CD4-positive, alpha-beta T cell treated with Interferon alpha-2 for 1 hour (primary cell): ENCODE measurements around the gene CRTC1.

Experiments
- DNase-seq, 2 donors: peaks; one replicate each; pipeline ENCODE4 v3.0.0-alpha.2; 2020 to 2022

CRTC1 gene

DNA sequence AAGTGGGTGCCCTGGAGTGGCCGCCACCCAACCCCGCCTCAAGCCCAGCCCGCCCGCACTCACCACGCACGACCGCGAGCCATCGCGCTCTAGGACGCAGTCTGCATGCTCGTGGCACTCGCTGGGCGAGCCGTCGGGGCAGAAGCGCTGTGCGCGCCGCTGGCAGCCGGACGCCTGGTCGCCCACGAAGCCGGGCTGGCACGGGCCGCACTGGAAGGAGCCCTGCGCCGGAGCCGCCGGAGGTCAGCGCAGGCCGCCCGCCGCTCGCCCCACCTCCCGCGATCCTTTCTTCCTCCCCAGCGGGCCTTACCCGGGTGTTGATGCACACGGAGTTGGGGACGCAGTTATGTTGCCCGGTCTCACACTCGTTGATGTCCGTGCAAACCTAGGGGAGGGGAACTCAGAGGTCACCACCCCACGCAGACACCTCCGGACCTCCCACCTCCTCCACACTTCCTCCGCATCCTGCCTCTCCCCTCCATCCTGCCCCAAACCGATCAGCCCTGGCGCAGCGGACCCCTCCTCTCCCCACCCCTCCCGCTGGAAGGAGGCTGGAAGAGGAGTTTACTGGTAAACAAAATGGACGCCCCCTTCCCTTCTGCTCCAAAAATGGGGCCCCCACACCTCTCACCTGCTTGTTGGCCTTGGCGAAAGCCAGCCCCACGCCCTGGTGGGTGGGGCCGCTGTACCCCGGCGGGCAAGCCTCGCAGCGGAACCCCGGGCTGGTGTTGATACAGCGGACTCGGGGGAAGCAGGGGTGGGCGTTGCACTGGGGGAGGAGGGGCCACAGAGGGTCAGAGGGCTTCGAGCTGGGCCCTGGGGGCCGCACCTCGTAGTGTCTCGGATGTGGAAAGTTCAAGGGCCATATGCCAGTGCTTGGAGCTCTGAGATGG is 105.3 kb downstream of the CRTC1 start:
- DNase-seq: no peak

DNA sequence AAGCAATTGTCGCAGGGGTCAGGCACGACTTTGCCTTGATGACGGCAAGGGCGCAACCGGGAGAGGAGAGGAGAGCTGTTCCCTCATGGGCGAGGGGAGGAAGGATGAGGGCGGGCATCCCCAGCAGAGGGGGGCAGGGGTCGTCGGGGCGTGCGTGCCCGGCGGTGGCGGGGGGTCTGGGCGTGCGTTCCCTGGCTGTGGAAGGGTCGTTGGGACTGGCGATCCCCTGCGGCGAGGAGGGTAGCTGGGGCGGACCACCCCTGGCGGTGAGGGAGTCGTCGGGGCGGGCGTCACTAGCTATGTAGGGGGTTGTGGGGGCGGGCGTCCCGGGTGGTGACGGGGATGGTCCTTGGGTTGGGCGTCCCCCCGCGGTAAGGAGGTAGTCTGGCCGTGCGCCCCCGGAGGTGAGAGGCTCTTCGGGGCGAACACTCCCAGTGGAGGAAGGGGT is 106.0 kb downstream of the CRTC1 start:
- DNase-seq: no peak

DNA sequence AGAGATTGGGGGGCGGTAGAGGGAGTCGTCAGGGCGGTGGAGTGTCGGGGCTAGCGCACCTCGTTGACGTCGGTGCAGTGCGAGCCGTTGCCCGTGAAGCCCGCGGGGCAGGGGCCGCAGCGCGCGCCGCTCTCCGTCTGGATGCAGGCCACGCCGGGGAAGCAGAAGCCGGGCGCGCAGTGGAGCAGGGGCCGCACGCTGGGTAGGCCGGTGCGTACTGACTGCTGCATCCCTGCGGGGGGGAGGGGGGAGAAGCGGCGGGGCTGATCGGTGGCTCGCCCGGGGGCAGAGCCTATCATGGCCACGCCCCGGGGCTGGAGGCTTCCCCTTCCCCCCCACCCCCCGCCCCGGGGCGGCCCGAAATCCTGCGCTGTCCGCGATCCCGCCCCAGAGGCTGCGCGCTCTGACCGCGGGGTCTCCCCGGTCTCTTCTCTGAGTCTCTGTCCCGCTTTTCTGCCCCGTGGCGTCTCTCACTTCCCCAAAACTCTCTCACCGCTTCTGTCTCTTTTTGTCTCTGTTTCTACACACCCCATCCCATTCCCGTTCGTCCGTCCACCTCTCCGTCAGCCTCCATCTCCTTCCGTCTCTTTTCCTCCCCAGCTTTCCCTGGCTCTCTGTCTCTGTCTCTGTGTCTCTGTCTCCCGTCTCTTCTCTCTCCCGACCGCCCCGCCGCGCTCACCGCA is 106.5 kb downstream of the CRTC1 start:
- peak; percentile 40 to 44 for DNase-seq

DNA sequence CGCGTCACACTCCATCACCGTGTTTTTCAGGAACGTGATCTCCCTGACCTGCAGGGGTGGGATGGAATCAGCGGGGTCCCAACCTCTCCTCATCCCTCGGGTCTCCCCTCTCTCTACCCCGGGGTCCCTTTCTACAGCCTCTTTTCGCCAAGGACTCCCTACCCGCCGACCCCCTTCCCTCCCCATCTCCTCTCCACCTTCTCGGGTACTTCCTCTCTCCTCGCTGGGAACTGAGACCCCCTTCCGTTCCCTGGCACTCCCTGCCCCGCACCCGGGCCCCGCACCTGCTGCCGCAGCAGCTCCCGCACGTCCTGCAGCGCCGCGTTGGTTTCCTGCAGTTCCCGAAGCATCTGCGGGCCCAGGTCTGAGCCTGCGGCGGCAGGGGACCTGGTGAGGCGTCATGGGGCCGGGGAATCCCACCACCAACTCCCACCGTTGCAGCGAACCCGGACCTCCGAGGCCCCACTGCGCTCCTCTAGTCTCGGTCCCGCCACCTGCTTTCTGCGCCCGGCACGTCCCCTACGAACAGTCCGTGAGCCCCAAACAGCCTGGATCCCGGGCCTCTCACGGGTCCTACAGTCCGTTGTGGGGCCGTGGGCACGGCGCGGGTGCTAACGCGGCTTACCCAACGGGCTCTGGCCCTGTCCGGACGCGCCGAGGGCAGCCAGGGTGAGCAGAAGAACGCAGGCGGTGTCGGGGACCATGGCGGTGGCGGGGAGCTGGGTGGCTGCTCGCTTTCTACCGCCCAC is 107.3 kb downstream of the CRTC1 start, which contains the start of gene COMP:
Gene COMP, minus strand, starts transcription at position 740 of the 749 bp plus-strand sequence. Its CDS starts 36 bp downstream, at position 704.
- DNase-seq: no peak

- no peak for DNase-seq
These were observed 107.8 kb downstream of the CRTC1 start for GRCh38 chr19:18791315-18791678.

DNA sequence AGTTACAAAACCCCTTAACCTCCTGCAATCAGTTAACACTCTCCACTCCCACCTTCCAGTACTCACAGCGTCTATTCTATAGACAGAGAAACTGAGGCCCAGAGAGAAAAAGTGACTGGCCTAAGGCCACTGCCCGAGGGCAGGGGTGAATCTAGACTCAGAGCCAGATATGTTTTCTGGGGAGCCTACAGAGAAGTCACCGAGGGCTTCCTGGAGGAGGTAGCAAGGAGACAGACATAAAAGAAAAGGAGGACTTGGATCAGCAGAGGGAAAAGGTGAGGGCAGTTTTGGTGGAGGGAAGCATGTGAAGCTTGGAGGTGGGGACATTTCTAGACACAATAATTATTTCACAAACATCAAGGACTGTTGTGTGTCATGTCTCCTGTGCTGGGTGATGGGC is 109.2 kb downstream of the CRTC1 start:
- DNase-seq: no peak

DNA sequence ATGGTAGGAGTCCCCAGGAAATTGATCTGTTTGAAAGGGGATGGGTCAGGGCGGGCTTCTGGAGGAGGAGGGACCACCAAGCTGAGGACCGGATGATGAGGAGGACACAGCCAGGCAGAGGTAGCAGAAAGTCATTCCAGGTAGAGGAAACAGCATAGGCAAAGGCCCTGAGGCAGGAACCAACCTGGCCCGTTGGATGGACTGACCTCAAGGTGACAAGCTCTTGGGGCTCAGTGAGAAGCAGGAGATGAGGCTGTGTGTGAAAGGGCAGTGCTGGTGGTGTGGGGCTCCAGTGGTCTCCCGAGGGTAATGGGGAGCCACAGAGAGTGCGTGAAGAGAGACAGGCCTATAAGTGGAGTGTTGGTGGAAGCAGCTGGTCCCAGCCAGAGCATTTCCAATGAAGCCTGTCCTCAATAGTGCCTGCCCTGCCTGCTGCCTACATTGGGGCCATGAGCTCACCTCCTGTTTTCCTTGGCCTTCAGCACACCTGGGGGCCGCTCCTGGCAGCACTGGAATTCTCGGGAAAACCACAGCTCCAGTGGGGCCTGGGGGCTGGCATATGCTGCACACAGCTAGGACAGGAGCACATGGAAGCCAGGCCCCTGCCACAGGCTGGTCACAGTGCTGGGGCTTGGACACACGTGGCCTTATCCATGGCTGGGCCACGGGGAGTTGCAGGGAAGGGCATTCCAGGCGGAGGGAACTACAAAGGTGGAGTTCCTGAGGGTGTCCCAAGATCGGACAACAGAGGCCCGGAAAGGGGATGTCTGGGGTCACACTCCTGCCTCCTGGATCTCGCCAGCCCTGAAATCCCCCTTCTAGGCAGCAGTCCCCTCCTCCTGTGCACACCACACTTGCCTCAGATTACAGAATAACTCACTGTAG is 109.9 kb downstream of the CRTC1 start:
- no peak for DNase-seq

GRCh38 chr19:18794029-18794313 is 110.5 kb downstream of the CRTC1 start:
- DNase-seq: no peak

DNA sequence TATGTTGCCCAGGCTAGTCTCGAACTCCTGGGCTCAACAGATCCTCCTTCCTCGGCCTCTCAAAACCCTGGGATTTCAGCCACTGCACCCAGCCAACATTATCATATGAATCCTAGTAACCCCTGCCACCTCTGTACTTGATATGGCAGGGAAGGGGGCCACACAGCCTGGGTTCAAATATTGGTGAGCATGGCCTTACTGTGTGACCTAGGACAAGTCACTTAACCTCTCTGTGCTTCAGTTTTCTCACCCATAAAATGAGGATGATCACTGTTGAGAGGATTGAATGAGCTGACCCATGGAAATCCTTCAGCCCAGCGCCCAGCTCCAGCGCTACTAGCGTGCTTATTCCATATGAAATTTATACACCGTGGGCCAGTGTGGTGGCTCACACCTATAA is 111.2 kb downstream of the CRTC1 start:
- no peak for DNase-seq

DNA sequence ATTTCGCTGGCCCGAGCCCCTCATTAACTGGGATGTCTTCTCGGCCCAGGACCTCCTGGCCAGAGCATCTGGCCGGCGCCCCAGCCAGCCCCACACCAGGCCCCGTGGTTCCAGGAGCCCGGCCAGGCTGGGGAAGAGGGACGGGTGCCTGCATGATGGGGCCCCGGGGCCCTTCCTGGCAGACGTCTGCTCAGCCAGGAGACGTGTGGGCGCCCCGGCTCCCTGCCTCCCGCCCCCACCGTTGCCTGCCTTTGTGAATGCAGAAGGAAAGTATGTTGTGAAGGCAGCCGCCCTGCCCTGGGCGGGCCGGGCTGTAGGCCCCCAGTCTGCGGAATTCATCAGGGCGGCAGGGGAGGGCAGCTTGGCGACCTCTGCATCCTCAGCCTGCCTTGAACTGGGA is 112.1 kb downstream of the CRTC1 start:
- no peak for DNase-seq

- no peak for DNase-seq
These were observed 112.8 kb downstream of the CRTC1 start for GRCh38 chr19:18796239-18796638.

DNA sequence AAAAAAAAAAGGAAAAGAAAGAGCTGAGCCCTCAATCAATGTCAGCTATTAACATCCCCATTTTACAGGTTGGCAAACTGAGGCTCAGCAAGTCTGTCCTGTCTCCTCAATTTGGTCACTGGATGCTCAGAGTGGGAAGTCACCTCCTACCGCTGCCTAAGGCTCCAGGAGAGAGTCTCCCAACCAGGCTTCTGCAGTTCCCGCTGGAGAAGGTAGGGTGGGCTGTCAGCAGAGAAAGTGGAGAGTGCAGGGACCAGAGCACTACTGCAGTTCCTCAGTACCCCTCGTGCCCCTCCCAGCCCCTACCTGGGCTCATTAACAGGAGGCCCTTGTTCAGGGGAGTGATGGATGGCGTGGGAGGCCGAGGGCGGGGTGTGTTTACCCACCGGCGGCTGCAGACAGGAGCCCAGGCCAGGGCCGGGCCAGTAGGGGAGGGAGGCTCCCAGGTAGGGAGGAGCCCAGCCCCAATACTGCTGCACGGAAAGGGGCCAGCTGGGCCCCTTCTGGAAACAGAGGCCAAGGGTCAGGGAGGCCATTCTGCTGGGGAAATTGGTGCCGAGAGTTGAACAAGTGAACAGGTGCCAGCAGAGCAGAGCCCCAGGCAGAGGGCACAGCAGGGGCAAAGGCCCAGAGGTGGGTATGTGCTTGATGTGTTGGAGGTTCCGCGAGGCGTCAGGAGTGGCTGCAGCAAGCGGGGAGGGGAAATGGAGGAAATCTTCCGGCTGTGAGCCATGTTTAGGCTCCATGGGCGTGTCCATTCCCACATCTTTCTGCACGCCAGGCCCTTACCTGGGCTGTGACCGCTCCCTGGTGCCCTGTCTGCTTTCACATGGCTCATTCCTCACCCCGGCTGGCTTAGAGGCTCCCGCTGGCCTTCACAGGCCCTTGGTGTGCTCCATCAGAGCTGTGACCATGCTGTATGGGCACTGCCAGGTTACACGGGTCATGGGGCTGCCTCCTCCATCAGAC is 115.2 kb downstream of the CRTC1 start:
- DNase-seq: no peak

GRCh38 chr19:18799389-18799970 is 116.0 kb downstream of the CRTC1 start:
- DNase-seq: no peak

GRCh38 chr19:18800079-18800478 is 116.6 kb downstream of the CRTC1 start:
- no peak for DNase-seq

DNA sequence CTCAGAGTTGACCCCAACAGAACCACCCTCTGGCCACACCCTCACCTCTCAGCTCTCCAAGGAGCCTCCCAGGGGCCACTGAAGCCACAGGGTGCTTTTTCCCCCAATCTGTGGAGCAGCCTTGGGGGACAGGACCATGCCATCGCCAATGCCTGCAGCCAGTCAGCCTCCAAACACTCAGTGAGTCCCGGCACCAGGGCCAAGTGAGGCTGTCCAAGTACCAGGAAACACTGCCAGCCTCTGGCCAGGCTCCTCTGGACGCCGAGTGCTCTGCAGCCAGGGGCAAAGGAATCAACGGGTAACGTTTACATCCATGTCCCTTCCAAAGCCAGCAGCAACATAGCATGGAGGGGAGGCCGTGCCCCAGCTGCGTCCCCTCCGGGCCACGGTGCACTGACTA is 117.2 kb downstream of the CRTC1 start:
- no peak for DNase-seq

GRCh38 chr19:18802354-18802753 is 118.9 kb downstream of the CRTC1 start:
- DNase-seq: no peak

GRCh38 chr19:18803550-18804138 is 120.2 kb downstream of the CRTC1 start:
- DNase-seq: no peak

- no peak for DNase-seq
These were observed 120.7 kb downstream of the CRTC1 start for GRCh38 chr19:18804139-18804601.

DNA sequence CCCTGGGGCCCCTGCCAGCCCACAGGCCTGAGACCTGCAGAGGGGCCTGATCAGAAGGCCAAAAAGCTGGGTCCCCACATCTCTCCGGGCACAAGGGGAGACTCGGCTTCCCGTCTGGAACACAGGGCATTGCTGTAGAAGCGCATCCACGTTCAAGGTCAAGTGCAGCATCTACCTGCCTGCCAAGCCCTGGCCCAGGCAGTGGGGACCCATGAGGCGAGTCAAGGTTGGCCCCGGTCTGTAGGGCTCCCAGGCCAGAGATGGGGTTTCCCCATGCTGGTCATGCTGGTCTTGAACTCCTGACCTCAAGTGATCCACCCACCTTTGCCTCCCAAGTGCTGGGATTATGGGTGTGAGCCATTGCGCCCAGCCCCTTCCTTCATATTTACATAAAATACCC is 121.2 kb downstream of the CRTC1 start:
- DNase-seq: no peak

DNA sequence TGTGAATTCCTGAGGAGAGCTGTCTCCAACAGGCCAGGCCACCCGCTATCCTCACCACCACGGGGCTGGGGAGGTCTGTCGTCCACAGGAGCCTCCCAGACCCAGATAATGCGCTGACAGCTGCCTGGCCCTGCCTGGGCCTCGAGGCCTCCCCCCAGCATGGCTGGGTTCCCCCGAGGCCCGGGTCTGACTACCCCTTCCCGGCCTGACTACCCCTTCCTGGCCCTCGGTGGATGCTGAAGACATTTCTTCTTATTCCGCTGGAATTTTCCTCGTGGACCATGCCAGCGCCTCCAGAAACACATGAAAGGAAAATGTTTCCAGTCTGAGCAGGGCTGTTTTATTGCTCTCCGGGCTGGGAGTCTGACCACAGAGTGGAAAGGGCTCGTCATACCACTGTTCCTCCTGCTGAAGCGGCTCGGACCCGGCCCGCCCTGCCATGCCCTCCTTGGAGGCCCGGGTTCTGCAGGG is 124.4 kb downstream of the CRTC1 start:
- no peak for DNase-seq
